SK-N-SH (cell line): ENCODE measurements around the gene EXOC6B. TPM values are rescaled to one million over a fixed set of nuclear protein-coding genes. Genes with fewer than 3 reads are reported as not detected.

Experiments
- CTCF ChIA-PET: fragments of 300-600, 350-600 bp; formaldehyde crosslinking; extraction: SDS; loops from one replicate; lab custom pipeline; 2021; lab: Yijun Ruan, JAX
- POLR2A ChIA-PET: fragments of 350-600 bp; sonication (Branson Sonifier 250); formaldehyde crosslinking; extraction: SDS; loops from one replicate; lab custom pipeline; 2020; ENCODE audit warnings: antibody characterized with exemption, inconsistent platforms; lab: Yijun Ruan, JAX
- DNase-seq: peaks from one replicate; pipeline ENCODE4 v3.0.0; 2012
- H2AFZ ChIP-seq: fragments of 200-600 bp; sonication (generic); 2 replicates; pipeline ENCODE4 v1.8.1; 2016; ENCODE audit warnings: antibody characterized with exemption, mild to moderate bottlenecking, low read depth
- H3F3A ChIP-seq: fragments of 200-600 bp; sonication (generic); replicated peaks from 2 replicates; pipeline ENCODE3; 2016; ENCODE audit warnings: antibody characterized with exemption, mild to moderate bottlenecking; ENCODE audit not compliant: insufficient read depth
- H3K27ac ChIP-seq, 2 experiments: fragments of 200-500 bp in 1 of 2; fragments of 200-600 bp in 1 of 2; sonication (Bioruptor generic) in 1 of 2; sonication (generic), shearing (Covaris generic) in 1 of 2; 2 replicates each; pipeline versions ENCODE4 v1.5.1 to v1.6.1; 2014 to 2016; ENCODE audit warnings: low read depth in 2 of 2, inconsistent platforms in 1 of 2, low read length in 1 of 2, mild to moderate bottlenecking in 1 of 2, mixed read lengths in 1 of 2
- H3K27me3 ChIP-seq: fragments of 200-600 bp; sonication (generic), shearing (Covaris generic); 2 replicates; pipeline ENCODE4 v1.6.1; 2016; ENCODE audit warnings: mixed run types; ENCODE audit not compliant: insufficient read depth
- H3K36me3 ChIP-seq, 2 experiments: fragments of 200-500 bp in 1 of 2; fragments of 200-600 bp in 1 of 2; sonication (Bioruptor generic) in 1 of 2; sonication (generic) in 1 of 2; replicated peaks in 1 of 2; 2 replicates each; pipeline versions ENCODE3 to v1.5.1; 2014 to 2016; ENCODE audit warnings: low read length in 1 of 2, mild to moderate bottlenecking in 1 of 2; ENCODE audit not compliant: insufficient read depth in 2 of 2, control insufficient read depth in 1 of 2
- H3K4me1 ChIP-seq, 2 experiments: fragments of 200-500 bp in 1 of 2; fragments of 200-600 bp in 1 of 2; sonication (Bioruptor generic) in 1 of 2; sonication (generic), shearing (Covaris generic) in 1 of 2; 2 replicates each; pipeline versions ENCODE4 v1.5.1 to v1.6.1; 2014 to 2016; ENCODE audit warnings: low read depth in 1 of 2, low read length in 1 of 2, mixed run types in 1 of 2; ENCODE audit not compliant: insufficient read depth in 2 of 2, control insufficient read depth in 1 of 2
- H3K4me2 ChIP-seq: fragments of 200-600 bp; sonication (generic), shearing (Covaris generic); 2 replicates; pipeline ENCODE4 v1.6.1; 2017; ENCODE audit warnings: mixed run types
- H3K4me3 ChIP-seq, 2 experiments: fragments of 200-500 bp in 1 of 2; fragments of 200-600 bp in 1 of 2; sonication (Bioruptor generic) in 1 of 2; sonication (generic), shearing (Covaris generic) in 1 of 2; 2 replicates each; pipeline versions ENCODE4 v1.5.1 to v1.8.1; 2014 to 2016; ENCODE audit warnings: low read depth in 2 of 2, inconsistent platforms in 1 of 2, low read length in 1 of 2, mild to moderate bottlenecking in 1 of 2, mixed read lengths in 1 of 2, moderate library complexity in 1 of 2
- H3K79me2 ChIP-seq: fragments of 200-600 bp; sonication (generic); 2 replicates; pipeline ENCODE4 v1.8.1; 2017; ENCODE audit warnings: mild to moderate bottlenecking; ENCODE audit not compliant: insufficient read depth
- H3K9ac ChIP-seq: fragments of 200-600 bp; sonication (generic); 2 replicates; pipeline ENCODE4 v1.6.1; 2017; ENCODE audit warnings: mixed run types
- H3K9me2 ChIP-seq: fragments of 200-600 bp; sonication (generic); 2 replicates; pipeline ENCODE4 v1.6.1; 2017; ENCODE audit warnings: mixed run types
- H3K9me3 ChIP-seq: fragments of 200-600 bp; sonication (generic); 2 replicates; pipeline ENCODE4 v1.6.1; 2017; ENCODE audit warnings: mixed run types, mild to moderate bottlenecking, moderate library complexity
- H4K20me1 ChIP-seq: fragments of 200-600 bp; sonication (generic); 2 replicates; pipeline ENCODE4 v1.6.1; 2017; ENCODE audit warnings: mild to moderate bottlenecking, mixed run types; ENCODE audit not compliant: insufficient read depth
- CHD2 ChIP-seq: fragments of 150-350 bp; IDR thresholded peaks from 2 replicates; pipeline ENCODE4 v1.6.1; 2018; ENCODE audit warnings: low read length; ENCODE audit not compliant: partially characterized antibody
- EZH2phosphoT487 ChIP-seq: fragments of 200-600 bp; sonication (generic); IDR thresholded peaks from 2 replicates; pipeline ENCODE4 v1.6.1; 2017; ENCODE audit warnings: low read depth, mixed run types, mild to moderate bottlenecking, antibody characterized with exemption, moderate library complexity, borderline replicate concordance
- FOSL2 ChIP-seq: IDR thresholded peaks from 2 replicates; pipeline ENCODE4 v1.4.0; 2012; ENCODE audit warnings: low read depth, mild to moderate bottlenecking, moderate library complexity, borderline replicate concordance
- FOXJ3 ChIP-seq: sonication (generic); formaldehyde crosslinking; IDR thresholded peaks from 2 replicates; pipeline ENCODE4 v1.5.1; 2020; ENCODE audit warnings: mild to moderate bottlenecking, missing genetic modification reagents
- FOXM1 ChIP-seq: IDR thresholded peaks from 2 replicates; pipeline ENCODE4 v1.4.0; 2012; ENCODE audit warnings: low read depth, mild to moderate bottlenecking
- IRF3 ChIP-seq: fragments of 150-350 bp; IDR thresholded peaks from 2 replicates; pipeline ENCODE4 v1.6.1; 2016; ENCODE audit warnings: mild to moderate bottlenecking, low read depth, low read length
- JUND ChIP-seq: IDR thresholded peaks from 2 replicates; pipeline ENCODE4 v1.4.0; 2012
- MAX ChIP-seq: IDR thresholded peaks from 2 replicates; pipeline ENCODE4 v1.4.0; 2012; ENCODE audit warnings: low read depth
- MEF2A ChIP-seq: IDR thresholded peaks from 2 replicates; pipeline ENCODE4 v1.4.0; 2012; ENCODE audit warnings: low read depth, borderline replicate concordance
- NFIC ChIP-seq: IDR thresholded peaks from 2 replicates; pipeline ENCODE4 v1.4.0; 2012; ENCODE audit warnings: borderline replicate concordance
- PBX3 ChIP-seq: IDR thresholded peaks from 2 replicates; pipeline ENCODE4; 2012
- REST ChIP-seq: IDR thresholded peaks from 2 replicates; pipeline ENCODE4 v1.6.1; 2012; ENCODE audit warnings: mild to moderate bottlenecking, low read depth, low read length, moderate library complexity
- TAF1 ChIP-seq: IDR thresholded peaks from 2 replicates; pipeline ENCODE4 v1.6.1; 2012; ENCODE audit warnings: low read depth, mild to moderate bottlenecking, low read length, moderate library complexity, borderline replicate concordance
- TCF12 ChIP-seq: IDR thresholded peaks from 2 replicates; pipeline ENCODE4 v1.4.0; 2012
- TEAD4 ChIP-seq: IDR thresholded peaks from 2 replicates; pipeline ENCODE4 v1.4.0; 2012; ENCODE audit warnings: mild to moderate bottlenecking, borderline replicate concordance; ENCODE audit not compliant: insufficient read depth
- WGBS: methylation state at CpG from one replicate; pipeline ENCODE4 v1.1.6; 2017; ENCODE audit warnings: low lambda C conversion rate; 5-methylcytosine and 5-hydroxymethylcytosine counted together
- polyA plus RNA-seq, 3 experiments: library from polyadenylated mRNA; depleted of rRNA; stranded (reverse); fragments of >200 nt; gene quantifications; 2 replicates each; pipeline ENCODE4 v1.2.3, GENCODE V29; 2012

EXOC6B gene
- polyA plus RNA-seq, 1 of the 3 experiments (the other 2 are of a cell fraction): 7.4 TPM

- WGBS: 64% methylated on average over 1 of the region's 1 CpG
- no peaks in the 10 kb centered on the region for H3K4me1 ChIP-seq
- TF ChIP-seq FOSL2 (no peak), EZH2phosphoT487 (no peak), IRF3 (no peak), TAF1 (no peak), NFIC (no peak), REST (no peak), PBX3 (no peak), CHD2 (no peak), MEF2A (no peak), TCF12 (no peak), FOXM1 (no peak), TEAD4 (no peak), FOXJ3 (CRISPR knock-in tag) (no peak), MAX (no peak), JUND (no peak)
- H3K4me2 ChIP-seq: no peak overlapping the region
- DNase-seq: no peak
- H2AFZ ChIP-seq: no peak overlapping the region
- H3K9me3 ChIP-seq: peaks cover 8% of the 10 kb centered on the region
- H3K27me3 ChIP-seq: no peaks in the 10 kb centered on the region
- H3K27ac ChIP-seq: no peak overlapping the region
- H3K36me3 ChIP-seq: no peaks in the 10 kb centered on the region
- ChIA-PET POLR2A (no interaction called here), CTCF (no interaction called here)
- no peak overlapping the region for H3K4me3 ChIP-seq
- no peak overlapping the region for H3K9ac ChIP-seq
- H4K20me1 ChIP-seq: no peaks in the 10 kb centered on the region
- no peaks in the 10 kb centered on the region; the same call in 1 of the 2 replicates for H3K79me2 ChIP-seq
- no peaks in the 10 kb centered on the region for H3K9me2 ChIP-seq
- peaks cover 9% of the 10 kb centered on the region for H3F3A ChIP-seq
Observed at GRCh38 chr2:72412214-72412613, 413.6 kb downstream of the EXOC6B start.
